Activated T-cell treated with anti-CD3 and anti-CD28 coated beads, Interleukin-2, amount 50 U/mL, for 72 hours (primary cell): ENCODE measurements around the gene DCBLD1. TPM values are rescaled to one million over a fixed set of nuclear protein-coding genes. Genes with fewer than 3 reads are reported as not detected.

ENCODE experiments used
- ATAC-seq, 2 donors: fragments of 150-1000 bp; cut with Tn5 transposase; replicated peaks in 1 of 2; 2 replicates each; pipeline ENCODE4 v1.10.0; 2021; ENCODE audit warnings: moderate library complexity in 2 of 2, mild to moderate bottlenecking in 1 of 2
- DNase-seq, 2 donors: peaks; one replicate each; pipeline ENCODE4 v3.0.0; 2021 to 2022; ENCODE audit warnings: mixed read lengths in 1 of 2
- H3K27ac Mint-ChIP-seq: one replicate; pipeline ENCODE4 v1.8.0; 2022; ENCODE audit warnings: mild to moderate bottlenecking, moderate library complexity, mixed read lengths
- H3K27me3 Mint-ChIP-seq: one replicate; pipeline ENCODE4 v1.8.0; 2022; ENCODE audit warnings: low read depth, mixed read lengths
- H3K36me3 Mint-ChIP-seq, 2 donors: one replicate each; pipeline ENCODE4 v1.8.0; 2022; ENCODE audit warnings: mixed read lengths in 2 of 2, mild to moderate bottlenecking in 1 of 2; ENCODE audit not compliant: insufficient read depth in 2 of 2
- H3K4me1 Mint-ChIP-seq: one replicate; pipeline ENCODE4 v1.8.0; 2022; ENCODE audit warnings: low read depth, mixed read lengths
- H3K4me3 Mint-ChIP-seq, 2 donors: one replicate each; pipeline ENCODE4 v1.8.0; 2022; ENCODE audit warnings: mild to moderate bottlenecking in 2 of 2, mixed read lengths in 2 of 2, moderate library complexity in 2 of 2
- H3K9me3 Mint-ChIP-seq, 2 donors: one replicate each; pipeline ENCODE4 v1.8.0; 2022; ENCODE audit warnings: mixed read lengths in 2 of 2
- total RNA-seq, 2 donors: library from RNA; stranded (reverse); gene quantifications; one replicate each; pipeline ENCODE4 v1.2.3, GENCODE V29; 2022

DCBLD1 gene
- total RNA-seq, 2 donors from 2014 or later, result 2.9 to 3.4 TPM

- Mint-ChIP-seq H3K4me3 (peak overlapping the region in 1 of 2 donors; percentile 38), H3K4me1 (peaks cover 12% of the 10 kb centered on the region), H3K36me3 (peaks cover 11 to 27% of the 10 kb centered on the region in 2 donors), H3K27me3 (no peaks in the 10 kb centered on the region), H3K27ac (peak overlapping the region; percentile 38), H3K9me3 (no peaks in the 10 kb centered on the region)
- ATAC-seq (peak; percentile 93 to 96), DNase-seq (no peak)
These were observed 86.4 kb downstream of the DCBLD1 start for GRCh38 chr6:117568831-117569410.

GRCh38 chr6:117573006-117573680, 90.7 kb downstream of the DCBLD1 start:
- H3K4me3 Mint-ChIP-seq, result no peak overlapping the region
- peaks cover 11 to 25% of the 10 kb centered on the region in 2 donors for H3K36me3 Mint-ChIP-seq
- no peak for ATAC-seq

DNA sequence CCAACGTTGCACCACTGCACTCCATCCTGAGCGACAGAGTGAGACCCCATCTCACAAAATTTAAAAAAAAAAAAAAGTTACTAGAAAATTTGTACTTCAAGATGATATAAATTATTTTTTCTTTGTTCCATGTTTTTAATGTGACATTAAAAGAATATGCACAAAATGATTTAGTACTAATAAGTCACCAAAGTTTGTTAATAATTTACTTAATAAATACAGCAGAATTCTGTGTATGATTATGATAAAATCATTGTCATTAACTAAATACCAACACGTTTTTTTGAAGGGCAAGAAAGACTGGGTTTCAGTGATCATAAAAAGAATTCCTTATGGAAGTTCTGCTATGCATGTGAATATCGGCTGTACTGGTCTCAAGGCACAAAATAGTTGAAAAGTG, 91.7 kb downstream of the DCBLD1 start:
- H3K27me3 Mint-ChIP-seq, result no peaks in the 10 kb centered on the region

More at GRCh38 chr6:117573006-117573680, 90.7 kb downstream of the DCBLD1 start:
- Mint-ChIP-seq H3K27me3 (no peaks in the 10 kb centered on the region), H3K9me3 (no peaks in the 10 kb centered on the region), H3K4me1 (peaks cover 12% of the 10 kb centered on the region), H3K27ac (no peak overlapping the region)
- no peak for DNase-seq

GRCh38 chr6:117585647-117586046, 103.2 kb downstream of the DCBLD1 start:
- no peaks in the 10 kb centered on the region for H3K9me3 Mint-ChIP-seq
- H3K27ac Mint-ChIP-seq, result no peak overlapping the region
- DNase-seq (no peak), ATAC-seq (no peak)
- H3K4me1 Mint-ChIP-seq, result peaks cover 12% of the 10 kb centered on the region
- no peak overlapping the region for H3K4me3 Mint-ChIP-seq
- H3K27me3 Mint-ChIP-seq, result no peaks in the 10 kb centered on the region
- peaks cover 10 to 18% of the 10 kb centered on the region in 2 donors for H3K36me3 Mint-ChIP-seq

More for the DNA sequence above, 91.7 kb downstream of the DCBLD1 start:
- Mint-ChIP-seq H3K36me3 (peaks cover 10 to 25% of the 10 kb centered on the region in 2 donors), H3K27ac (no peak overlapping the region), H3K9me3 (no peaks in the 10 kb centered on the region), H3K4me1 (peaks cover 5% of the 10 kb centered on the region), H3K4me3 (no peak overlapping the region)
- ATAC-seq (no peak), DNase-seq (no peak)

- no peak for ATAC-seq
- Mint-ChIP-seq H3K9me3 (no peaks in the 10 kb centered on the region), H3K36me3 (peaks cover 7 to 17% of the 10 kb centered on the region in 2 donors), H3K27me3 (no peaks in the 10 kb centered on the region), H3K4me3 (no peak overlapping the region), H3K27ac (no peak overlapping the region), H3K4me1 (peaks cover 15% of the 10 kb centered on the region)
- no peak for DNase-seq
These were observed 108.0 kb downstream of the DCBLD1 start for GRCh38 chr6:117590447-117590846.

- H3K27me3 Mint-ChIP-seq, result no peaks in the 10 kb centered on the region
- DNase-seq (no peak), ATAC-seq (no peak)
- no peak overlapping the region for H3K4me3 Mint-ChIP-seq
- no peak overlapping the region for H3K27ac Mint-ChIP-seq
- H3K4me1 Mint-ChIP-seq, result peaks cover 21% of the 10 kb centered on the region
- H3K36me3 Mint-ChIP-seq, result peaks cover 6 to 23% of the 10 kb centered on the region in 2 donors
- H3K9me3 Mint-ChIP-seq, result peaks cover 1 to 4% of the 10 kb centered on the region in 2 donors
These were observed 108.9 kb downstream of the DCBLD1 start for GRCh38 chr6:117591405-117591804.

DNA sequence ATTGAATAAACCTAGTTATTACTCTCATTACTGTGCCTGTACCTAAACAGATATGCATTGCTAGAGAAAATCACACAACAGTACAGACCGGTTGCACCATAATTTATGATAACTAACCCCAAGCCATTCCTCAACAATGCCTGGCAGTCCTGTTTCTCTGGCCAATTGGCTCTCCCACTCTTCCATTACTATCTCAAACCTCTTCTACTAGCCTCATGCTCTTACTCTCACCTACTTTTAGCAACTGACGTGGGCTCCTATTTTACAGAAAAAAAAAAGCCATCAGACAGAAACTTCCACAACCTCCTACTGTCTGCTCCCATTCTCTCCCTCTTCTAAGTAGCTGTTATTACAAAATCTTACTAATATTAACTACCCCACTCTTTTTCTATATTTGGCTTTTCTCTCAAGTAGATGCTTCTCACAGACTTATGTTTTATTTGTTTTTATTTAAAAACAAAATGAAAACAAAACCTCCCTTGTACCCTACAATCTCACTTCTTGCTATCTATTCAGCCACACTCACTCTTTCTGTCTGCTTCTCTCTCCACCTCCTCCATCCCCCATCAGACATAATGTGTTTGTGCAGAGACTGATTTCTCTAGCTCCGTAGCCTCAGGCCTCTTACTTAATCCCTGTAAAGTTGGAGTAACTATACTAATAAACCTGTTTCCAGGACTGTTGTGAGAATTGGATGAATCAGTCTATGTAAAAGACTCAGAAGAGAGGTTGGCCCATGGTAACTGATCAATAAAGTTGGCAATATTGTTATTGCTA, 110.7 kb downstream of the DCBLD1 start:
- peaks cover 1 to 6% of the 10 kb centered on the region in 2 donors for H3K9me3 Mint-ChIP-seq
- H3K4me1 Mint-ChIP-seq, result peaks cover 19% of the 10 kb centered on the region
- H3K27ac Mint-ChIP-seq, result no peak overlapping the region
- H3K4me3 Mint-ChIP-seq, result no peak overlapping the region
- no peaks in the 10 kb centered on the region for H3K27me3 Mint-ChIP-seq
- DNase-seq (no peak), ATAC-seq (no peak)
- peaks cover 8 to 32% of the 10 kb centered on the region in 2 donors for H3K36me3 Mint-ChIP-seq

DNA sequence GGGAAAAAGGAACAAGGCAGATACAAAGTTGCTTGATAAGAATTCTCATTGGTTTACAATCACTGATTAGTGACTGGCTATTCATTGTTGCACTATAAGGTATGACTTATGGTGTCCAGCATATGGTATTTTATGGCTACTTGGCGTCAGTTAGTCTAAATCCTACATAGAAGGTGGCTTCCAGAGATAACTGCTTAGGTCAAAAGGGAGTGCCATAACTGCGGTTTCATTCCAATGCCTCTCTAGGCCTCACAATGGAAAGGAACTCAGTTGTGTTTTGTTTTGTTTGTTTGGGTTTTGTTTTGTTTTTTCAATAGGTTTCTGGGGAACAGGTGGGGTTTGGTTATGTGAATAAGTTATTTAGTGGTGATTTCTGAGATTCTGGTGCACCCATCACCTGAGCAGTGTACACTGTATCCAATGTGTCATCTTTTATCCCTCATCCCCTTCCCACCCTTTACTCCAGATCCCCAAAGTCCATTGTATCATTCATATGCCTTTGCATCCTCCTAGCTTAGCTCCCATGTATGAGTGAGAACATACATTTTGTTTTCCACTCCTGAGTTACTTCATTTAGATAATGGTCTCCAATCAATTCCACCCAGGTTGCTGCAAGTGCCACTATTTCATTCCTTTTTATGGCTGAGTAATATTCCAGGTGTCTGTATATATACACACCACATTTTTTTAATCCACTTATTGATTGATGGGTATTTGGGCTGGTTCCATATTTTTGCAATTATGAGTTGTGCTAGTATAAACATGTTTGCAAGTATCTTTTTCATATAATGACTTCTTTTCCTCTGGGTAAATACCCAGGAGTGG, 112.8 kb downstream of the DCBLD1 start:
- Mint-ChIP-seq H3K27ac (no peak overlapping the region), H3K4me1 (peaks cover 34% of the 10 kb centered on the region), H3K9me3 (peaks cover 1 to 6% of the 10 kb centered on the region in 2 donors), H3K36me3 (peaks cover 8 to 28% of the 10 kb centered on the region in 2 donors), H3K4me3 (no peak overlapping the region), H3K27me3 (no peaks in the 10 kb centered on the region)
- DNase-seq (no peak), ATAC-seq (no peak)

DNA sequence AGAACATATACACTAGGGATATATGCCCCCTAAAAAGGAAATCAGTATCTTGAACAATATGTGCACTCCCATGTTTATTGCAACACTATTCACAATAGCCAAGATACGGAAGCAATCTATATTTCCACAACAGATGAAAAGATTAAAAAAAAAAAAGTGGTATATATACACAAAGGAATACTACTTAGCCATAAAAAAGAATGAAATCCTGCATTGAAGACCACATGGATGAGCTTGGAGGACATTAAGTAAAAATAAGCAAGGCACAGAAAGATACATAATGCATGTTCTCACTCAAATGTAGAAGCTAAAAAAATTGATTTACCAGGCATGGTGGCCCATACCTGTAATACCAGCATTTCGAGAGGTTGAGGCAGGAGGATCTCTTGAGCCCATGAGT, 115.3 kb downstream of the DCBLD1 start:
- H3K27ac Mint-ChIP-seq, result no peak overlapping the region
- H3K36me3 Mint-ChIP-seq, result peaks cover 11 to 30% of the 10 kb centered on the region in 2 donors
- H3K4me3 Mint-ChIP-seq, result no peak overlapping the region
- H3K27me3 Mint-ChIP-seq, result no peaks in the 10 kb centered on the region
- peaks cover 1 to 6% of the 10 kb centered on the region in 2 donors for H3K9me3 Mint-ChIP-seq
- DNase-seq, result no peak
- H3K4me1 Mint-ChIP-seq, result peaks cover 40% of the 10 kb centered on the region
- no peak for ATAC-seq

Other genes with a start within 250 kb of the DCBLD1 start
- gene VGLL2, start 217.1 kb upstream of the DCBLD1 start, total RNA-seq, result not detected
- not detected for gene ROS1, start 56.7 kb upstream of the DCBLD1 start, total RNA-seq
- gene GOPC, start 119.8 kb downstream of the DCBLD1 start, total RNA-seq, result 10 to 100 TPM; 16.8 to 20.1 TPM
- gene NUS1, start 192.8 kb downstream of the DCBLD1 start, total RNA-seq, result 10 to 100 TPM; 29.3 to 33.3 TPM